Left ventricle myocardium inferior (tissue), 1 donor: ENCODE measurements around the gene AAK1. TPM values are rescaled to one million over a fixed set of nuclear protein-coding genes. Genes with fewer than 3 reads are reported as not detected.

Experiments
- DNase-seq: peaks from one replicate; pipeline ENCODE4 v3.0.0-alpha.2; 2020
- H3K27ac ChIP-seq: fragments of 200-600 bp; replicated peaks from 2 replicates; pipeline ENCODE4 v1.8.0; 2021
- H3K27me3 ChIP-seq: fragments of 200-600 bp; 2 replicates; pipeline ENCODE4 v1.8.0; 2021; ENCODE audit warnings: low read depth
- H3K36me3 ChIP-seq: fragments of 200-600 bp; 2 replicates; pipeline ENCODE4 v1.8.0; 2021
- H3K4me1 ChIP-seq: fragments of 200-600 bp; 2 replicates; pipeline ENCODE4 v1.8.0; 2021
- H3K4me3 ChIP-seq: fragments of 200-600 bp; 2 replicates; pipeline ENCODE4 v1.8.0; 2021; ENCODE audit warnings: mild to moderate bottlenecking, moderate library complexity
- H3K9me3 ChIP-seq: fragments of 200-600 bp; replicated peaks from 2 replicates; pipeline ENCODE4 v1.8.0; 2021
- intact Hi-C: fragments of 100-400 bp; cut with micrococcal nuclease; formaldehyde crosslinking; loops from one replicate; pipeline ENCODE4 v1.11.0; 2022
- total RNA-seq: library from RNA; stranded (reverse); fragmentation: NEBNext Ultra II Directional; extraction: Animal tissue kit (Norgen Biotek cat#: 25700); gene quantifications from one replicate; pipeline ENCODE4 v1.2.1, GENCODE V29; 2021
- TF ChIP-seq, protein P1 (sequence below): fragments of 200-600 bp; IDR thresholded peaks from 2 replicates; pipeline ENCODE4 v1.8.0; 2021; ENCODE audit warnings: antibody characterized with exemption, mild to moderate bottlenecking, borderline replicate concordance
- donor health status: DM: no; HTN: yes; CAD: no; lungs with severe emphysema.

Gene AAK1
- total RNA-seq, 1 donor from 2014 or later, result 133 TPM

DNA sequence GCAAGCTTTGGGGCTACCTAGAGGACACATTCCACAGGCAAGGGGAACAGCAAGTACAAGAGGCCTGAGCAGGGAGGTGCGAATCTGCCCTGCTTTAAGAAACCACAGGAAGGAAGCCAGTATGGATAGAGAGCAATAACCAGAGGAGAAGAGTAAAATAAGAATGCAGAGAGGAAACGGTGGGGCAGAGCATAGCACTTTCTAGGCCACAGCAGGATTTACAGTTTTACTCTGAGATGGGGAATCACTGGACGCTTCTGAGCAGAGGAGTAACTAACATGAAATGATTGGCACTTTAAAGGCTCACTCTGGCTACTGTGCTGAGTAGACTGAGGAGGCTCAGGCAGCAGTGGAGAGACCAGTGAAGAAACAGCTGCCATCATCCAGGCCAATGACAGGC is 23.8 kb downstream of the AAK1 start:
- Histone ChIP-seq H3K4me1 (peaks cover 97% of the 10 kb centered on the region), H3K27ac (peak overlapping the region; percentile 1), H3K36me3 (no peaks in the 10 kb centered on the region), H3K27me3 (no peaks in the 10 kb centered on the region), H3K9me3 (no peaks in the 10 kb centered on the region), H3K4me3 (no peak overlapping the region)
- intact Hi-C loops, result no loop called here
- TF ChIP-seq, protein P1, sequence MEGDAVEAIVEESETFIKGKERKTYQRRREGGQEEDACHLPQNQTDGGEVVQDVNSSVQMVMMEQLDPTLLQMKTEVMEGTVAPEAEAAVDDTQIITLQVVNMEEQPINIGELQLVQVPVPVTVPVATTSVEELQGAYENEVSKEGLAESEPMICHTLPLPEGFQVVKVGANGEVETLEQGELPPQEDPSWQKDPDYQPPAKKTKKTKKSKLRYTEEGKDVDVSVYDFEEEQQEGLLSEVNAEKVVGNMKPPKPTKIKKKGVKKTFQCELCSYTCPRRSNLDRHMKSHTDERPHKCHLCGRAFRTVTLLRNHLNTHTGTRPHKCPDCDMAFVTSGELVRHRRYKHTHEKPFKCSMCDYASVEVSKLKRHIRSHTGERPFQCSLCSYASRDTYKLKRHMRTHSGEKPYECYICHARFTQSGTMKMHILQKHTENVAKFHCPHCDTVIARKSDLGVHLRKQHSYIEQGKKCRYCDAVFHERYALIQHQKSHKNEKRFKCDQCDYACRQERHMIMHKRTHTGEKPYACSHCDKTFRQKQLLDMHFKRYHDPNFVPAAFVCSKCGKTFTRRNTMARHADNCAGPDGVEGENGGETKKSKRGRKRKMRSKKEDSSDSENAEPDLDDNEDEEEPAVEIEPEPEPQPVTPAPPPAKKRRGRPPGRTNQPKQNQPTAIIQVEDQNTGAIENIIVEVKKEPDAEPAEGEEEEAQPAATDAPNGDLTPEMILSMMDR, result no peak
- DNase-seq, result no peak

DNA sequence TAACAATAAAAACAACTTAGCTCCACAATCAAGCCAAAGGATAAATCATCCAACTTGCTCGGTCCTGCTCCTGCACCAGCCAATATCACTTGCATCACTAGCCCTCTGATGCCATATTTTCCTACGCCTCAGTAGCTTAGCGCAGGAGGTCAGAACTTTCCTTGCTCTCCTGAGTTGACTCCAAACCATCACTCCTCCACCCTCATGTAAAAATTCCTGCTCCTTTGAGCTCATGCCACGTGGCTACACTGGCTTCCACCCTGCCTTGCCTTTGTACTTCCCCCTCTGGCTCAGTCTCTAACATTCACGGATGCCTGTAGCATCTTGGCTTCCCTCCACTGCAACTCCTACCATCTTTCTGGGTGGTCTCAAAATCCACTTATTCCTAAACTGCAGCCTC is 25.2 kb downstream of the AAK1 start:
- Histone ChIP-seq H3K27me3 (no peaks in the 10 kb centered on the region), H3K36me3 (peaks cover 10% of the 10 kb centered on the region), H3K4me1 (peaks cover 84% of the 10 kb centered on the region), H3K9me3 (no peaks in the 10 kb centered on the region), H3K27ac (no peak overlapping the region), H3K4me3 (no peak overlapping the region)
- intact Hi-C loops, result no loop called here
- TF ChIP-seq, protein P1, result no peak
- DNase-seq, result no peak

DNA sequence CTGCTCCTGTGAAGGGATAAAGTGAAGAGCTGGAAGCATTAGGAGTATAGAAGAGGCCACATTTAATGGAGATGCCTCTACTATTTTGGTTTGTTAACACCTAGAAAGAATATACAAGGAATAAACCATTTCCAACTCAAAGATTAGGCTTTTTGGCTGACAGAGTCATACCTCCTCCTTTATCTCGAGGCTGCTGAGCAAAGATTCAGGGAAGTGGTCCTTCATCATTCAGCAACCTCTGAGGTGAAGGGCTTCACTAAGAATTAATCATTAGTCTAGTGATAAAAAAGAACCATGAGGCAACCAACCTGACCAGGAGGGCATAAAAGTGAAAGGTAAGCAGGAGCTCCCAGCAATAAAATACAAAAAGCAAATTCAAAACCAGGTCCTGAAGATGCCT is 25.8 kb downstream of the AAK1 start:
- DNase-seq, result no peak
- intact Hi-C loops, result no loop called here
- Histone ChIP-seq H3K36me3 (peaks cover 10% of the 10 kb centered on the region), H3K4me1 (peaks cover 79% of the 10 kb centered on the region), H3K27ac (no peak overlapping the region), H3K9me3 (no peaks in the 10 kb centered on the region), H3K27me3 (no peaks in the 10 kb centered on the region), H3K4me3 (no peak overlapping the region)
- TF ChIP-seq, protein P1, result no peak

DNA sequence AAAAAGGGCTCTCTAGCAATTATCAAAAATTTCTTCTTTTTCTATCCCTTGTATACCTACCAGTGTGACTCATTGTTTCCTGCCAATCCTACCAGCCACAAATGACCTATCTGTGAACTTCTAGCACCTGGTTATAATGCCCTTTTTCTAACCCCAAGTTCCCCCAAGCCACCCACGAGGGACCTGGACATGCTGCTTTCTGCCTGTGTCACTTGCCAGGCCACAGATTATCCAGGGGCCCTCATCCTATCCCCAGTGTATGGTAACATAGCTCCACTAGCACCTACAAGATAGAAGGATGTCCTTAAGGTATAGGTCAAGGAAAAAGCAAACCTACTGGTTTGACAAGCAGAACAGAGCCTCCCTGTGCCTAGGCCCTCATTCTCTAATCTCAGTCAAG is 26.8 kb downstream of the AAK1 start:
- Histone ChIP-seq H3K27me3 (no peaks in the 10 kb centered on the region), H3K4me3 (no peak overlapping the region), H3K4me1 (peaks cover 71% of the 10 kb centered on the region), H3K9me3 (no peaks in the 10 kb centered on the region), H3K27ac (no peak overlapping the region), H3K36me3 (peaks cover 10% of the 10 kb centered on the region)
- intact Hi-C loops, result no loop called here
- TF ChIP-seq, protein P1, result no peak
- DNase-seq, result no peak

DNA sequence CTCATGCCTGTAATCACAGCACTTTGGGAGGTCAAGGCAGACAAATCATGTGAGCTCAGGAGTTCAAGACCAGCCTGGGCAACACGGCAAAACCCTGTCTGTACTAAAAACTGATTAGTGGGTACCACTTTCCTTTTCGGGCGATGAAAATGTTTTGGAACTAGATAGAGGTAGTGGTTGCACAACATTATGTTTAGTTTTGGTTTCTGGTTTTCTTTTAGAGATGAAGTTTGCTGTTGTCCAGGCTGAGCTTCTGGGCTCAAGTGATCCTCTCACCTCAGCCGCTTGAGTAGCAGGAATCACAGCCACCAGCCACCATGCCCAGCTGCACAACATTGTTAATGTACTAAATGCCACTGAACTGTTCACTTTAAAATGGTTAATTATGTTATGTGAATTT is 27.6 kb downstream of the AAK1 start:
- TF ChIP-seq, protein P1, result no peak
- DNase-seq, result no peak
- intact Hi-C loops, result no loop called here
- Histone ChIP-seq H3K4me1 (peaks cover 68% of the 10 kb centered on the region), H3K9me3 (no peaks in the 10 kb centered on the region), H3K27ac (no peak overlapping the region), H3K27me3 (no peaks in the 10 kb centered on the region), H3K4me3 (no peak overlapping the region), H3K36me3 (peaks cover 10% of the 10 kb centered on the region)

DNA sequence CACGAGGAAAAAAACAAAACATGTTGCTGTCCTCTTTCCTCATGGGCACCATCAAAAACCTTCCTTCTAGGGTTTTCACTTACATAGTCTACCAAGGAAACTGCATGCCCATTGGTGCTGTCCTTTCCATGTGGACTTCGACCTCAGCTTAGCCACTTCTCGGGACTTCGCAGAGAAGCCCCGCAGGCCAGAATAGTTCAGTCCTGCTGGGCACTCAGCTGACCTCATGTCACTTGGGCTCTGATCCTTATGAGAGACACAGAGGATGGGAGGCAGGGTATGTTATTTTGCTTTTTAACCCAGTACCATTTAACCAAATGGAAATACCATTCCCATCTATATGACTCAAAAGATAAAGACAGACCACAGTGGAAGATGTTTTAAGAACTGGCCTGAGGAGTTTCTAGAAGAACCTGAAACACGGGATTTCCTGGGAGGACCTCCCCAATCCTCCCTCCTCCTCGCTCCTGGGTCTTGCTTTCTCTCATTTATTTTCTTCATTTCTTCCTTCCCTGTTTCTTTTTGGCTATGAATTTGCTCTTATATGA is 28.4 kb downstream of the AAK1 start:
- no peaks in the 10 kb centered on the region for H3K27me3 ChIP-seq
- intact Hi-C loops, result no loop called here
- H3K4me1 ChIP-seq, result peaks cover 65% of the 10 kb centered on the region
- H3K9me3 ChIP-seq, result peaks cover 1% of the 10 kb centered on the region
- no peak for DNase-seq
- H3K27ac ChIP-seq, result no peak overlapping the region
- TF ChIP-seq, protein P1, result no peak
- no peak overlapping the region for H3K4me3 ChIP-seq
- peaks cover 10% of the 10 kb centered on the region for H3K36me3 ChIP-seq
